Measurements from ENCODE around the gene FARSB. TPM values are rescaled to one million over a fixed set of nuclear protein-coding genes. Genes with fewer than 3 reads are reported as not detected.
"Not testable (repeated sequence)": the region's sequence is repeated elsewhere in the genome, so short reads cannot be mapped to it uniquely, and the experiment has no call there.

The FARSB gene
- total RNA-seq, 2 experiments from 2014 or later: 46.4 to 46.8 TPM

DNA sequence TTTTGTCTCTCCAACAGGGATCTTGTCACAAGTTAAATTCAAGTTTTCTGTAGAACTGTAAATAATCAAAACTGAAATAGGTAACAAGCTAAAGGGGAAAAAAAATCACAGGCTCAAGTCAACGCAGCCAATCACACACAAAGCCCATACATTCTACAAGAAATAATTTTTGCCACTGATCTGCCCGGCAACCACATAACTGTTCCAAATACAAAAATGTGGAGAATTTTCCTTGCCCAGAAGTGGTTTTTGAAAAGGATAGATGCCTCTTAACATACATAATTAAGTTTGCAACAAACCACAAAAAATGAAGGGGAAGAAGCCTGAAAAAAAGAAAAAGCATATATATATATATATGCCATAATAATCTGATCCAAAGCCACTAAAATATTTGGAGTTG is 60.3 kb downstream of the FARSB start:
- CTCF ChIA-PET: no interaction called here
- Mint-ChIP-seq H3K4me3 (no peak overlapping the region), H3K36me3 (ENCODE audit: low read depth) (peaks cover 56% of the 10 kb centered on the region), H3K4me1 (ENCODE audit: low read depth) (no peaks in the 10 kb centered on the region), H3K27ac (no peak overlapping the region), H3K9me3 (peaks cover under 1% of the 10 kb centered on the region), H3K27me3 (ENCODE audit: low read depth) (no peaks in the 10 kb centered on the region)
- no peak for DNase-seq
- intact Hi-C loops (cut with micrococcal nuclease): no loop called here

DNA sequence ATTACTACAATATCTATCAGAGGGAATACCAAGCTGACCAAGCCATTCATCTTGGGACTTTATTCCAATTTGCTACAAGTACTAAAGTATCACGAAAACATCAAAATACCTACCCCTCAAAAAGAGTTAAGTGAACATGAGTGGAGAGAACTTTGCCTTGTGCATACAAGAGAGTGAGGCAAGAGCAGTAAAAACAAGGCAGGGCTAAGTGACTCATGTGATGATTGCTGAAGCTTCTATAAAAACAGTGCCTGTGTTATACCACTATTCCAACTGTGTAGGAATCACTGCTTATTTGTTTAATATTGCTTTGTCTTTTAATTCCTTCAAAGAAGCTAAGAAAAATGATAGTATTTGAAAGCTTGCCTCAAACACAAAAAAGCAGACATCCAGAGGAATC is 61.2 kb downstream of the FARSB start:
- Mint-ChIP-seq H3K4me3 (no peak overlapping the region), H3K36me3 (ENCODE audit: low read depth) (peaks cover 58% of the 10 kb centered on the region), H3K4me1 (ENCODE audit: low read depth) (no peaks in the 10 kb centered on the region), H3K27ac (no peak overlapping the region), H3K9me3 (peaks cover 2% of the 10 kb centered on the region), H3K27me3 (ENCODE audit: low read depth) (no peaks in the 10 kb centered on the region)
- CTCF ChIA-PET: interaction anchor here (0.6 kb wide), 1 partner anchor 13 kb away, joined by 3 read pairs; no protein-coding TSS in a partner anchor
- intact Hi-C loops (cut with micrococcal nuclease): no loop called here
- no peak for DNase-seq

DNA sequence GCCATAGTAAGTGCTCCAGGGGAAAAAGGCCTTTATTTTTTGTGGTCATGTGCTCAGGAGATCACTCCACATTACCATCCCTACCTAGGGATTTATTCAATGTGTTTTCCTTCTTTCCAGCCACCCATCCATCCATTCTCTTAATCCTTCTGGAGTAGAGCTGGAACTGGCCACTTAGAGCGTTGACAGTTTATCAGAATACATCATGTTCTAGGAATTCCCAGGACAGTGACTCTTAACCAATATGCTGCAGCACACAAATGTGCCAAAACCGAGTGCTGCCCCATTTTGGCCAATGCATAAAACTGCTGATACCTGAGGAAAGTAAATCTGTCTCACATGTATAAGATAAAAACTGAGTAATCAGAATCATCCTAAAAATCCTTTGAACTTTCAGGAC is 63.7 kb downstream of the FARSB start:
- DNase-seq: no peak
- Mint-ChIP-seq H3K27me3 (ENCODE audit: low read depth) (no peaks in the 10 kb centered on the region), H3K36me3 (ENCODE audit: low read depth) (peaks cover 63% of the 10 kb centered on the region), H3K4me3 (no peak overlapping the region), H3K27ac (no peak overlapping the region), H3K9me3 (peaks cover 2% of the 10 kb centered on the region), H3K4me1 (ENCODE audit: low read depth) (peaks cover 2% of the 10 kb centered on the region)
- intact Hi-C loops (cut with micrococcal nuclease): no loop called here
- CTCF ChIA-PET: no interaction called here

DNA sequence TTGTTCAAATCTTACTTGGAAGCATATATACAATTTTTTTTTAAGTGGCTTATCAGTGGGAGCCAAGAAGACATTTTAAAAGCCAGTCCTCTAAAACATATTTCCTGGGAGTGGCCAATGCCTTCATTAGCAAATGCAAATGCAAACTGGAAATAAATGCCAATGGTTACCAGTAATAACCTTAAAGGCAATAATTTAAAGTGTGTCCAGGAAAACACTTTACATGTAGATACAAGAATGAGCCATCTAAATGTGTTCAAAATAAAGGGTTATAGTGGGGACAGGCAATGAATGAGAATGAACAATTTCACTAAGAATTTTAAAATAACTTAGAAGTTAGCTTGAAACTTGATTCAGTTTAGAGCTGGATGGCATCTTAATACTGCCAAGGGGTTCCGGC is 64.2 kb downstream of the FARSB start:
- Mint-ChIP-seq H3K27me3 (ENCODE audit: low read depth) (no peaks in the 10 kb centered on the region), H3K4me3 (no peak overlapping the region), H3K9me3 (peaks cover 2% of the 10 kb centered on the region), H3K27ac (no peak overlapping the region), H3K36me3 (ENCODE audit: low read depth) (peaks cover 65% of the 10 kb centered on the region), H3K4me1 (ENCODE audit: low read depth) (peaks cover 7% of the 10 kb centered on the region)
- CTCF ChIA-PET: no interaction called here
- intact Hi-C loops (cut with micrococcal nuclease): no loop called here
- DNase-seq: no peak

DNA sequence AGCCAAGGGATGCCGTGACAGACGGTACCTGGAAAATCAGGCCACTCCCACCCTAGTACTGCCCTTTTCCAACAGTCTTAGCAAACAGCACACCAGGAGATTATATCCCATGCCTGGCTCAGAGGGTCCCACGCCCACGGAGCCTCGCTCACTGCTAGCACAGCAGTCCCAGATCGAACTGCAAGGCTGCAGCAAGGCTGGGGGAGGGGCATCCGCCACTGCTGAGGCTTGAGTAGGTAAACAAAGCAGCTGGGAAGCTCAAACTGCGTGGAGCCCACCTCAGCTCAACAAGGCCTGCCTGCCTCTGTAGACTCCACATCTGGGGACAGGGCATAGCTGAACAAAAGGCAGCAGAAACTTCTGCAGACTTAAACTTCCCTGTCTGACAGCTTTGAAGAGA is 71.3 kb downstream of the FARSB start:
- H3K4me3 Mint-ChIP-seq; DNase-seq; H3K27ac Mint-ChIP-seq; CTCF ChIA-PET; H3K9me3 Mint-ChIP-seq; H3K27me3 Mint-ChIP-seq (ENCODE audit: low read depth); intact Hi-C loops (cut with micrococcal nuclease): not testable (repeated sequence)
- Mint-ChIP-seq H3K4me1 (ENCODE audit: low read depth) (peaks cover 12% of the 10 kb centered on the region), H3K36me3 (ENCODE audit: low read depth) (peaks cover 59% of the 10 kb centered on the region)

DNA sequence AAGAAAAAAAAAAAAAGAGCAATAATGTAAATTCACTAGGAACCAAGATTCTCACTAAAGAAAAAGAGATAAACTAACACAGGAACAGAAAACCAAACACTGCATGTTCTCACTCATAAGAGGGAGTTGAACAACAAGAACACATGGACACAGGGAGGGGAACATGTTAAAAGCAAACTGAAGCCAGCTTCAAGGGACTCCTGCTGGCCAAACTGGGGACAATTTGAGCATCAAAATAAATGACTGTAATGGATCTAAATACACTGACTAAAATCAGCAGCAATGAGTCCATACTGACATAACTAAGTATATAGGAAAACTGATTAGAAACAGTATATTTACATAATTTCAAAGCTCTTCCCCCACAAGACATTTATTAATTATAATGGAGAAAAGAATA is 73.0 kb downstream of the FARSB start:
- H3K4me1 Mint-ChIP-seq (ENCODE audit: low read depth): peaks cover 9% of the 10 kb centered on the region
- CTCF ChIA-PET: interaction anchor here (1.1 kb wide), 1 partner anchor 12 kb away, joined by 4 read pairs; no protein-coding TSS in a partner anchor
- no peaks in the 10 kb centered on the region for H3K9me3 Mint-ChIP-seq
- no peaks in the 10 kb centered on the region for H3K27me3 Mint-ChIP-seq (ENCODE audit: low read depth)
- intact Hi-C loops (cut with micrococcal nuclease): no loop called here
- DNase-seq: no peak
- H3K27ac Mint-ChIP-seq: no peak overlapping the region
- no peak overlapping the region for H3K4me3 Mint-ChIP-seq
- H3K36me3 Mint-ChIP-seq (ENCODE audit: low read depth): peaks cover 53% of the 10 kb centered on the region

DNA sequence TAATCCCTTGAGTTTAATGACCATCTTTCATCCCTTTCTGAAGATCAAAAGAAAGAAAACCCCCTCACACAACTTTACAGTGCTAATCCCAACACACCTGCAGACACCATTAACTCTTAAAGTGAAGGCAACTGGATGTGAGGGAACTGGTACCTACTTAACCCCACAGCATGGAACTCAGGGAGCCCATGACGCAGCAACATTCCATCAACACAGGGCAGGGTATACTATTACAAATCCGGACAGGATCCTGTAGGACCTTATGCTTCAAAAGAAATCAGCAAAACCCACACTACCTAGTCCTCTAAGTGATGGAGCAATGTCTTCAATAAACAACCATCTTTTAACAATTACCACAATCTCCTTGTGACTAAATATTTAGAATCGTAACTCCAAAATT is 78.6 kb downstream of the FARSB start:
- H3K27ac Mint-ChIP-seq: peak overlapping the region; percentile 10
- H3K36me3 Mint-ChIP-seq (ENCODE audit: low read depth): peaks cover 31% of the 10 kb centered on the region
- H3K4me3 Mint-ChIP-seq: no peak overlapping the region
- H3K27me3 Mint-ChIP-seq (ENCODE audit: low read depth): no peaks in the 10 kb centered on the region
- DNase-seq: no peak
- intact Hi-C loops (cut with micrococcal nuclease): no loop called here
- peaks cover 3% of the 10 kb centered on the region for H3K4me1 Mint-ChIP-seq (ENCODE audit: low read depth)
- CTCF ChIA-PET: no interaction called here
- no peaks in the 10 kb centered on the region for H3K9me3 Mint-ChIP-seq

DNA sequence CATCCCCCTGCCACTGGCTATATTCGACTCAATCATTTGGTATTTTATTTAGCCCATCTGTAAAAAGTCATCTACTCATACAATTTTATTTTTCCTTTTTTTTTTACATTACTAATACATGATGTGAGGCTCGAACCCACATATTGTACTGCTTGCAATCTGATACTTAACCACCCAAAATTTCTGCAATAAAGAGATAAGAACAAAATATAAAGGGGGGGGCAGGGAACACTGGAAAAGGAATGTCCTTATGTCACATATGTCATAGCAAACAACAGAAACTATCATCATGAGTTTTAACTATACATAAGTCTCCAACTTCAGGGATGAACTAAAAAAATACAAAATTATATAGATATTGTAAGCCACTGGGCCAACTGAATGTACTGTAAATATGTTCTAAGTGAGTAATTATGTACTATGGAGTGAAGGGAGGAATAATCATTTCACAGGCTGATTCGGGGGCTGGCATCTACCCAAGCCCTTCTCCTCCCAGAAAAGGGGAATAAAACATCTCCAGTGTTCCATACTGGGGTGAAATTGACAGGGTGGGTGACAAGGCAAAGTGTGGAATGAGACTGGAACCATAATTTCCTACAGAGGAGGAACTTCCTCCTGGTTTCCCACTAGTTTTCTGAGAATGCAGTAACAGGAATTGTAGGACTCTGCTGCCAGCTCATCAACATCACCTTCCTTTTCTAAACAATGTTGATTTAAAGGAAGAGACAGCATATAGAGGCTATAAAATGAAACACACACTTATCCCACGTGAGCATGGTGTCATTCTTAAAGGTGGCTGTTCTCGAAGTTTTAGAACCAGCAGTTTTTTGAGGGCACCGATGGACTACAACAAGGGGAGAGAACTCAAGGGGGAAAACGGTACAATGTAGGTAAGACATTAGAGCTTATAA is 79.5 kb downstream of the FARSB start:
- Mint-ChIP-seq H3K27me3 (ENCODE audit: low read depth) (no peaks in the 10 kb centered on the region), H3K27ac (no peak overlapping the region), H3K36me3 (ENCODE audit: low read depth) (peaks cover 39% of the 10 kb centered on the region), H3K9me3 (no peaks in the 10 kb centered on the region), H3K4me3 (no peak overlapping the region), H3K4me1 (ENCODE audit: low read depth) (peaks cover 3% of the 10 kb centered on the region)
- no peak for DNase-seq
- intact Hi-C loops (cut with micrococcal nuclease): no loop called here
- CTCF ChIA-PET: no interaction called here

DNA sequence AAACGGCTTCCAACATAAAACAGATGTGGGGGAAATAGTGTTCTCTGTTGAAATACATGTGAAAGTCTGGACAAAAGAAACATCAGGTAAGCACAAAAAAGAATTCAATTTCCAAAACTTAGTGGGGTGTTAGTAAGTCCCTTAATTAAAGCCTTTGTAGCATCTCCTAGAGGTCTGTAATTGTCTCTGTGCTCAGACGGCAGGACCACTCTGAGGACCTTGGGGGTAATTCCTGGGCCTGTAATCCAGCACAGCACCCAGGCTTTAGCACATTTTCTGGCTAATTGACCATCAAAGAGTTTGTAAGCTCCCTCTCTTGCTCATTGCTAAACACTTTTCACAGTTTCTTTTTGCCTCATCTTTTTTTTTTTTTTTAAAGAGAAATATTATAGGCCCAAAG is 80.3 kb downstream of the FARSB start:
- CTCF ChIA-PET: interaction anchor here (0.6 kb wide), 1 partner anchor 42 kb away, joined by 3 read pairs; no protein-coding TSS in a partner anchor
- peaks cover under 1% of the 10 kb centered on the region for H3K4me1 Mint-ChIP-seq (ENCODE audit: low read depth)

DNA sequence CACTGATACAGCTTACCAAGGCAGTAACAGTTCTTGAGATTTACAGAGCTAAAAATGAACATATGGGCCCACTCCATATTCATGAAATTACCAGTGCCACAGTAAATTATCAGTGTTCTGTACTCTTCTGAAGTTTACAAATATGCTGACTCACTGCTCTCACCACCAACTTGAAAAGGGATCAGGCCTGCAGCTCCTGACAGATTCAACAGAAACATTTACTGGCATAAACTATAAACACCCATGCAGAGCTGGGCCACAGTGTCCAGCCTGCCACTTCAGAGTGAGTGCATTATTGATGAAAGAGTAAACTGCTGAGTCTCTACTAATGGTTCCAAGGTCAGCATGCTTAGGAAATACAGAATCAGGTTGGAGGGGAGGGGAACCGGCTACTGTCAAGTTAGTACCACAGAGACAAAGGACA is 83.1 kb downstream of the FARSB start:
- CTCF ChIA-PET: interaction anchor here (0.6 to 1.4 kb wide), 2 partner anchors 11 to 331 kb away, joined by 3 to 4 read pairs; no protein-coding TSS in a partner anchor
- H3K27ac Mint-ChIP-seq: peak overlapping the region; percentile 25
- H3K36me3 Mint-ChIP-seq (ENCODE audit: low read depth): peaks cover 38% of the 10 kb centered on the region
- no peaks in the 10 kb centered on the region for H3K9me3 Mint-ChIP-seq
- DNase-seq: no peak
- H3K4me3 Mint-ChIP-seq: no peak overlapping the region
- H3K4me1 Mint-ChIP-seq (ENCODE audit: low read depth): no peaks in the 10 kb centered on the region
- intact Hi-C loops (cut with micrococcal nuclease): no loop called here
- no peaks in the 10 kb centered on the region for H3K27me3 Mint-ChIP-seq (ENCODE audit: low read depth)

More for the DNA sequence above, 80.3 kb downstream of the FARSB start:
- no peak overlapping the region for H3K4me3 Mint-ChIP-seq
- no peak for DNase-seq
- intact Hi-C loops (cut with micrococcal nuclease): no loop called here
- no peak overlapping the region for H3K27ac Mint-ChIP-seq
- peaks cover 42% of the 10 kb centered on the region for H3K36me3 Mint-ChIP-seq (ENCODE audit: low read depth)
- H3K9me3 Mint-ChIP-seq: no peaks in the 10 kb centered on the region
- no peaks in the 10 kb centered on the region for H3K27me3 Mint-ChIP-seq (ENCODE audit: low read depth)

DNA sequence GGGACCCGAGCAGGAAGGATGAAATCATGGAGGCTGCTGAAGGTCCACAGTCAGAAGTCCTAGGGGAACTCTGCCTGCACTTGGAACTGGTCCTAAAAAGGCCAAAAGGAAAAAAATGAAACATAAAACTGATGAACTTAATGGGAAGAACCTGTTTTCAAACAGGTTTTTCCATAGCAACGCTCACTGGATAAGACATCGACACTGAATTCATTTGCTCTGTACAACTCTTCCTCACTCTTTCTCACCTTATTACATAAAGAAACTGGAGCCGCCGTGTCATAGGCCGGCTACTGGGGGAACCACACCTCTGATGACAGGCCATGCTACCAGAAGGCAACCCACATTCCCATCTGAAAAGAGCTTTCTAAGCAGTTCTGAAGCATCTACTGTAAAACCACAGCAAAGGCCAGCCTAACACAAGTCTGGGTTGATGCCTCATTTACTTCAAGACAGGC is 83.6 kb downstream of the FARSB start:
- H3K9me3 Mint-ChIP-seq: no peaks in the 10 kb centered on the region
- peak overlapping the region; percentile 25 for H3K27ac Mint-ChIP-seq
- peaks cover 41% of the 10 kb centered on the region for H3K36me3 Mint-ChIP-seq (ENCODE audit: low read depth)
- DNase-seq: no peak
- no peak overlapping the region for H3K4me3 Mint-ChIP-seq
- intact Hi-C loops (cut with micrococcal nuclease): no loop called here
- no peaks in the 10 kb centered on the region for H3K4me1 Mint-ChIP-seq (ENCODE audit: low read depth)
- no peaks in the 10 kb centered on the region for H3K27me3 Mint-ChIP-seq (ENCODE audit: low read depth)
- CTCF ChIA-PET: interaction anchor here (0.6 to 1.4 kb wide), 2 partner anchors 11 to 332 kb away, joined by 3 to 4 read pairs; no protein-coding TSS in a partner anchor

DNA sequence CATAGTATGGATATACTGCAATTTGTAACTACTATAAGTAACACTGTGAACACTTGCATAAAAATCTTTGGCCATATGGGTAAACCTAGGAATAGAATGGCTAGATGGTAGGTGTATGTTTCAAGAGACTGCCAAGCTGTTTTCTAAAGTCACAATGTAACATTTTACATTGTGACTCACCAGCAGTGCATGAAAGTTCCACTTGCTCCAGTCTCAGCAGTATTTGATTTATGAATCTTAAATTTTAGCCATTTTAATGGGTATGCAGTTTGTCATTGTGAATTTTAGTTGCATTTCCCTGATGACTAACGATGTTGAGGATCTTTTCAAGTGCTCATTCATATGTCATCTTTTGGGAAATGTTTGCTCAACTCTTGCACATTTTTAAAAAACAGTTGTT is 86.1 kb downstream of the FARSB start:
- no peak overlapping the region for H3K27ac Mint-ChIP-seq
- H3K9me3 Mint-ChIP-seq: no peaks in the 10 kb centered on the region
- no peak overlapping the region for H3K4me3 Mint-ChIP-seq
- no peaks in the 10 kb centered on the region for H3K4me1 Mint-ChIP-seq (ENCODE audit: low read depth)
- peaks cover 53% of the 10 kb centered on the region for H3K36me3 Mint-ChIP-seq (ENCODE audit: low read depth)
- CTCF ChIA-PET: interaction anchor here (1.0 to 2.0 kb wide), 3 partner anchors 8 to 252 kb away, joined by 3 to 7 read pairs (median 4); no protein-coding TSS in a partner anchor
- no peak for DNase-seq
- no peaks in the 10 kb centered on the region for H3K27me3 Mint-ChIP-seq (ENCODE audit: low read depth)
- intact Hi-C loops (cut with micrococcal nuclease): loop anchor here (10.0 kb wide), 1 partner anchor 545 kb away; no protein-coding TSS in a partner anchor
